GM12892 (cell line): Measurements from ENCODE around the gene MAP7D1.

Experiments used
- POLR2A ChIP-seq: IDR thresholded peaks from 2 replicates; pipeline ENCODE4 v1.6.1; 2011; ENCODE audit warnings: low read depth, low read length, control low read depth
- POLR2AphosphoS5 ChIP-seq: IDR thresholded peaks from 2 replicates; pipeline ENCODE4 v1.6.1; 2011; ENCODE audit warnings: low read depth, low read length, control low read depth
- TAF1 ChIP-seq: IDR thresholded peaks from 2 replicates; pipeline ENCODE4 v1.6.1; 2011; ENCODE audit warnings: low read depth, mild to moderate bottlenecking, control low read depth, low read length, borderline replicate concordance

- TF ChIP-seq POLR2A (no peak), POLR2AphosphoS5 (no peak), TAF1 (no peak)
Measured at GRCh38 chr1:36135796-36136195, 20.2 kb upstream of the MAP7D1 start.
